Measurements from ENCODE around the gene SP2. TPM values are rescaled to one million over a fixed set of nuclear protein-coding genes. Genes with fewer than 3 reads are reported as not detected.

SP2 gene
- total RNA-seq, 1 donor from 2014 or later, result 18.6 TPM

DNA sequence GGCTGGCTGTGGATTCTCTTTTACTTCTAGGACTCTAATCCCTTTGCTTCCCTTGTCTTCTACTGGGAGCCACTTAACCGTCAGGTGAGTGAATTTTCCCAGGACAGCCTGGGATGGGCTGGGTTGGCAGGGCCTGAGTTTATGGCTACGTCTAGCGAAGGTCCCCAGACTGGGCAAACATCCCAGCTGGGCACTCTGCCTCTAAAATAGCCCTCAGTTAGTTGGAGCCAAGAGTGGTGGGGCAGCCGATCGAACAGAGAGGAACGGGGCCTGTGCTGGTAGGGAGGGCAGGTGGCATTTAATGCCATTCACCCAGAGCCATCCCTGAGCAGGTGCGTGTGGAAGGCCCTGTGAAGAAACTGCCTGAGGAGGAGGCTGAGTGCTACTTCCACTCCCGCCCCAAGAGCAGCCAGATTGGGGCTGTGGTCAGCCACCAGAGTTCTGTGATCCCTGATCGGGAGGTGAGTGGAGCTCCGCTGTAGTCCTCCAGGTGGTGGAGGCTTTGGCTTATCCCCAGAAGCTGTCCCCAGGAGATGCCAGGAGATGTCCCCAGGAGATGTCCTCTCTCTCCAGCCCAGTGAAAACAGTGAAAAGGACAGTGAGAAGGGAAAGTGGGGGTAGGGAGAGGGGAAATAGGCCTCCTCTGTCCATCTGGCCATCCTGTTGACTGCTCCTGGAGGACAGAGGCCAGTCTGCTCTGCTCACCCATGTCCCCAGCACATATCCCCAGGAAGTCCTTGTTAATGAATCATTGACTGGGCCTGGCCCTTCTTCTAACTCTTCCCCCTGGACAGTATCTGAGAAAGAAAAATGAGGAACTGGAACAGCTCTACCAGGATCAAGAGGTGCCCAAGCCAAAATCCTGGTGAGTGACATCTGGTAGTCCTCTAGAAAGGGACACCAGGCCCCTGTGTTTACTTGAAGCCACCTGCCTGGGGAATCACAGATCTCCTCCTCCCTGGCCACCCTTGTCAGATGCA is 49.8 kb downstream of the SP2 start:
- TF ChIP-seq, protein P1, sequence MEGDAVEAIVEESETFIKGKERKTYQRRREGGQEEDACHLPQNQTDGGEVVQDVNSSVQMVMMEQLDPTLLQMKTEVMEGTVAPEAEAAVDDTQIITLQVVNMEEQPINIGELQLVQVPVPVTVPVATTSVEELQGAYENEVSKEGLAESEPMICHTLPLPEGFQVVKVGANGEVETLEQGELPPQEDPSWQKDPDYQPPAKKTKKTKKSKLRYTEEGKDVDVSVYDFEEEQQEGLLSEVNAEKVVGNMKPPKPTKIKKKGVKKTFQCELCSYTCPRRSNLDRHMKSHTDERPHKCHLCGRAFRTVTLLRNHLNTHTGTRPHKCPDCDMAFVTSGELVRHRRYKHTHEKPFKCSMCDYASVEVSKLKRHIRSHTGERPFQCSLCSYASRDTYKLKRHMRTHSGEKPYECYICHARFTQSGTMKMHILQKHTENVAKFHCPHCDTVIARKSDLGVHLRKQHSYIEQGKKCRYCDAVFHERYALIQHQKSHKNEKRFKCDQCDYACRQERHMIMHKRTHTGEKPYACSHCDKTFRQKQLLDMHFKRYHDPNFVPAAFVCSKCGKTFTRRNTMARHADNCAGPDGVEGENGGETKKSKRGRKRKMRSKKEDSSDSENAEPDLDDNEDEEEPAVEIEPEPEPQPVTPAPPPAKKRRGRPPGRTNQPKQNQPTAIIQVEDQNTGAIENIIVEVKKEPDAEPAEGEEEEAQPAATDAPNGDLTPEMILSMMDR (IDR thresholded peaks at IDR 0.05; ENCODE audit: unreplicated experiment), result no peak
- Mint-ChIP-seq H3K36me3 (ENCODE audit: insufficient read depth) (peaks cover 1% of the 10 kb centered on the region), H3K9me3 (ENCODE audit: low read depth) (peaks cover 5% of the 10 kb centered on the region), H3K4me3 (ENCODE audit: low read depth) (no peak overlapping the region), H3K27ac (no peak overlapping the region), H3K27me3 (peaks cover 5% of the 10 kb centered on the region), H3K4me1 (ENCODE audit: low read depth) (peaks cover 24% of the 10 kb centered on the region)
- DNase-seq (ENCODE audit: low spot score, unreplicated experiment), result no peak

DNA sequence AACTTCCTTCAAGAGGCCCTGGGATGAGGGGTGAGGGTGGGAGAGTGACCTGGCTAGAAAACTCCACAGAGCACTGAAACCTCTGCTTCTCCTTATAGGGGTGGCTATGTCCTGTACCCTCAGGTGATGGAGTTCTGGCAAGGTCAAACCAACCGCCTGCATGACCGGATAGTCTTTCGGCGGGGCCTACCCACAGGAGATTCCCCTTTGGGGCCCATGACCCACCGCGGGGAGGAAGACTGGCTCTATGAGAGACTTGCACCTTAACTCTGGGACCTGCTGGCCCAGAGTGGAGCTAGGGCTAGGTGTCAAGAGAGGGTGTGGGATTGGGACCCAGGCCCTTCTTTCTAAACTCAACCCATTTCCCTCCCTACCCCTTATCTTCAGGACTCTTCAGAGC is 50.5 kb downstream of the SP2 start:
- Mint-ChIP-seq H3K9me3 (ENCODE audit: low read depth) (no peaks in the 10 kb centered on the region), H3K27me3 (no peaks in the 10 kb centered on the region), H3K27ac (peak overlapping the region; percentile 92), H3K4me1 (ENCODE audit: low read depth) (peaks cover 24% of the 10 kb centered on the region), H3K4me3 (ENCODE audit: low read depth) (no peak overlapping the region), H3K36me3 (ENCODE audit: insufficient read depth) (peaks cover 1% of the 10 kb centered on the region)
- TF ChIP-seq, protein P1 (IDR thresholded peaks at IDR 0.05; ENCODE audit: unreplicated experiment), result no peak
- DNase-seq (ENCODE audit: low spot score, unreplicated experiment), result no peak

DNA sequence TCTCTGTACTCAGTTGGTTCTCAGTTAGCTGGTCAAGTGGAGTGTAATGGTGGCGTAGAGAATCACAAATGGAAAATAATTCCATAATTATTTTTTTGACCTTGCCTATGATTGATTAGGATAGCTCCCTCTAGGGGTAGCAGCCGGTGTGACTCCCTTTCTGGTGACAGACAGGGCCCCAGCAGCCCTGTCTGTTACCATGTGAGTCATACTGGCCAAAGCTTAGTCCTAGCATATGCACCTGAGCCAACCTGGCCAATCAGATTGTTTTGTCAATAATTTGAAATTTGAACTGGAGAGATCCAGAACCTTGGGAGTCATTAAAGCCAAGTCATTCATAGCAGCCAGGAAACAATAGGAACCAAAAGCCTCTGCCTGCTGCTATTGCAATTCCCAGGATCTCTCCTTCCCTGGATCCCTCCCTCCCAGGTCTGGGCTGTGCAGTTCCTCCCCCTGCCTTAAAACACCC is 50.9 kb downstream of the SP2 start:
- H3K27ac Mint-ChIP-seq, result peak overlapping the region; percentile 92
- TF ChIP-seq, protein P1 (IDR thresholded peaks at IDR 0.05; ENCODE audit: unreplicated experiment), result peak; percentile 84
- no peak overlapping the region for H3K4me3 Mint-ChIP-seq (ENCODE audit: low read depth)
- no peaks in the 10 kb centered on the region for H3K9me3 Mint-ChIP-seq (ENCODE audit: low read depth)
- DNase-seq (ENCODE audit: low spot score, unreplicated experiment), result peak; percentile 54
- peaks cover 4% of the 10 kb centered on the region for H3K36me3 Mint-ChIP-seq (ENCODE audit: insufficient read depth)
- H3K4me1 Mint-ChIP-seq (ENCODE audit: low read depth), result peaks cover 23% of the 10 kb centered on the region
- no peaks in the 10 kb centered on the region for H3K27me3 Mint-ChIP-seq

DNA sequence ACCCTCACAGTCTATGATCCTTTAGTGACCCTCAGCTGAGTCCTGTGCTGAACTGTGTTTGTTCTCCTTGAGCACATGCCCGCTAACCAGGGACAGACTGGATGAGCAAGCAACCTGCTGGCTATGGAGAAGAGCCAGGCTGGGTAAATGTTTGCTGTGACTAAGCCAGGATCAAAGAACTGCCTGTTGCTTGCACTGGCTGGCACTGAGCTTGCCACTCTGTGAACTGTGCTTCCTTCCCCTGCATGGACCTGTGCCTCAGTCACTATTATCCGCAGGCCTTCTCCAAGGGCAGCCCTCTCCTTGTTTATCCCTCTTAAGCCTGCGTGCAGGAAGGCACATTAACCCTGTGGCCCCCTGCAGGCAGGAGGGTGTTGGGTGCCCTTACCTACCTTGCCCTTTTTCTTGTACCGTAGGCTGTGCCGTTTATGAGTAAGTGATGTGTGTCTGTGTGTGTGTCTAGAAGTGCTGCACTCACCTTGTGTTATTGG is 52.7 kb downstream of the SP2 start:
- no peaks in the 10 kb centered on the region for H3K27me3 Mint-ChIP-seq
- DNase-seq (ENCODE audit: low spot score, unreplicated experiment), result no peak
- H3K27ac Mint-ChIP-seq, result peak overlapping the region; percentile 39
- no peak overlapping the region for H3K4me3 Mint-ChIP-seq (ENCODE audit: low read depth)
- no peaks in the 10 kb centered on the region for H3K9me3 Mint-ChIP-seq (ENCODE audit: low read depth)
- peaks cover 8% of the 10 kb centered on the region for H3K36me3 Mint-ChIP-seq (ENCODE audit: insufficient read depth)
- TF ChIP-seq, protein P1 (IDR thresholded peaks at IDR 0.05; ENCODE audit: unreplicated experiment), result no peak
- H3K4me1 Mint-ChIP-seq (ENCODE audit: low read depth), result peaks cover 21% of the 10 kb centered on the region

DNA sequence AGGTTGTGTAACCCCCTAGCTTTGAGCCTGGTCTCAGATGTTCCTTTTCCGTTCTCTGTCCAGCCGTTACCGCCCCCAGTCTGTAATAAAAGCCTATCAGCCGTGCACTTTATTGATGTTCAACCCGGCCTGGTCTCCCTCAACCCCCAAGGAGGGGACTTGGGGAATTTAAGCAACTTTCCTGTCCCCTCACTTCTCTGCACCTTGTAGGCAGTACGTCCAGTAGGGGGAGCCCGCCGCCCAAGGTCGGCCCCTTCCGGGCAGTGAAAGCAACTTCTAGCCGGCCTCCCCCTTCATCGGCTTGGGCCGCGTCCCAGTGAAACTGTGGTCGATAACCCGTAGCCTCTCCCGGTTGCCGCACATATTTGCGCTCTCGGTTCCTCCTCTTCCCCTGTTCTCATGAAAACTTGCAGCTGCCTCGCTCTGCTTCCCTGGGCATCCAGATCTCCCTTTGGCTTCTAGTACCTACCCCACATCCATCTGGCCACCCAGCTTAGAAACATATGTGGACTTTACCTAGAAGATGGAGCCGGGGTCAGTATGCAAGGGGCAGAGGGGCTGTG is 53.2 kb downstream of the SP2 start:
- TF ChIP-seq, protein P1 (IDR thresholded peaks at IDR 0.05; ENCODE audit: unreplicated experiment), result peak; percentile 95
- Mint-ChIP-seq H3K4me1 (ENCODE audit: low read depth) (peaks cover 23% of the 10 kb centered on the region), H3K9me3 (ENCODE audit: low read depth) (no peaks in the 10 kb centered on the region), H3K4me3 (ENCODE audit: low read depth) (no peak overlapping the region), H3K36me3 (ENCODE audit: insufficient read depth) (peaks cover 8% of the 10 kb centered on the region), H3K27ac (peak overlapping the region; percentile 51), H3K27me3 (no peaks in the 10 kb centered on the region)
- DNase-seq (ENCODE audit: low spot score, unreplicated experiment), result peak; percentile 94
